Activated CD4-positive, alpha-beta T cell treated with anti-CD3 and anti-CD28 coated beads, Interleukin-2, amount 10 ng/mL, durations not matched to agents 24 days and 14 days (primary cell): ENCODE data around the gene RAB24. TPM values are rescaled to one million over a fixed set of nuclear protein-coding genes. Genes with fewer than 3 reads are reported as not detected.

Experiments used
- DNase-seq: peaks from one replicate; pipeline ENCODE4 v3.0.0; 2022
- H3K27ac Mint-ChIP-seq: one replicate; pipeline ENCODE4 v1.8.0; 2022; ENCODE audit warnings: mild to moderate bottlenecking, mixed read lengths
- H3K27me3 Mint-ChIP-seq: one replicate; pipeline ENCODE4 v1.8.0; 2022; ENCODE audit warnings: mixed read lengths
- H3K36me3 Mint-ChIP-seq: one replicate; pipeline ENCODE4 v1.8.0; 2022; ENCODE audit warnings: low read depth, mild to moderate bottlenecking, mixed read lengths
- H3K4me1 Mint-ChIP-seq: one replicate; pipeline ENCODE4 v1.8.0; 2021; ENCODE audit warnings: mixed read lengths
- H3K4me3 Mint-ChIP-seq: one replicate; pipeline ENCODE4 v1.8.0; 2022; ENCODE audit warnings: mild to moderate bottlenecking, moderate library complexity, mixed read lengths
- H3K9me3 Mint-ChIP-seq: one replicate; pipeline ENCODE4 v1.8.0; 2021; ENCODE audit warnings: mixed read lengths
- intact Hi-C: fragments of 100-400 bp; cut with micrococcal nuclease; formaldehyde crosslinking; loops from one replicate; pipeline ENCODE4 v1.15.1; 2023
- total RNA-seq: library from RNA; stranded (reverse); gene quantifications from 2 replicates; pipeline ENCODE4 v1.2.3, GENCODE V29; 2022

RAB24 gene
- total RNA-seq, 1 donor from 2014 or later, result 18.3 TPM

DNA sequence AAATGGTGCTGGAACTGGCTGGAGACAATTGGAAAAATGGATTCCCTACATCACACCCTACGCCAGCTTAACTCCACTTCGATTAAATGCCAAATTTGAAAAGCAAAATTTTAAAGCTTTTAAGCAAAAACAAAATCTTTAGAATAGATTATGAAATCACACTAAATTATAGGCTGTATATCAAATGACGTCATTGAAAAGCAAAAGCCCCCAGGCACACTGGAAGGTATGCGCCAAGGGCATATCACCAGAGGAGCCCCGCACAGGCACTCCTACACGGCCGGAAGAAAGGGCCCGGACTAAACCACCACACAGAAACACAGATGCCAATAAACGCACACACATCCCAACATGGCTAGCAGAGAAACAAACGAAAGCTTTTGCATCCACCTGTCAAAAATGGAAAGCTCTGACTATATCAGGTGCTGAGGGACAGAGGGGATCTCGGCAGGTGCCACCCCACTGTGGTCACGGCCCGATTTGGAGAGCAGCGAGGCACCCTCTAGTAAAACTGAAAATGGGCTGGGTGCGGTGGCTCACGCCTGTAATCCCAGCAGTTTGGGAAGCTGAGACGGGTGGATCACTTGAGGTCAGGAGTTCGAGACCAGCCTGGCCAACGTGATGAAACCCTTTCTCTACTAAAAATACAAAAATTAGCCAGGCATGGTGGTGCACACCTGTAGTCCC, 25.2 kb upstream of the RAB24 start:
- peaks cover 6% of the 10 kb centered on the region for H3K4me1 Mint-ChIP-seq
- H3K27ac Mint-ChIP-seq, result no peak overlapping the region
- DNase-seq, result no peak
- H3K9me3 Mint-ChIP-seq, result no peaks in the 10 kb centered on the region
- peaks cover 20% of the 10 kb centered on the region for H3K36me3 Mint-ChIP-seq
- intact Hi-C loops, result no loop called here
- no peaks in the 10 kb centered on the region for H3K27me3 Mint-ChIP-seq
- H3K4me3 Mint-ChIP-seq, result no peak overlapping the region

DNA sequence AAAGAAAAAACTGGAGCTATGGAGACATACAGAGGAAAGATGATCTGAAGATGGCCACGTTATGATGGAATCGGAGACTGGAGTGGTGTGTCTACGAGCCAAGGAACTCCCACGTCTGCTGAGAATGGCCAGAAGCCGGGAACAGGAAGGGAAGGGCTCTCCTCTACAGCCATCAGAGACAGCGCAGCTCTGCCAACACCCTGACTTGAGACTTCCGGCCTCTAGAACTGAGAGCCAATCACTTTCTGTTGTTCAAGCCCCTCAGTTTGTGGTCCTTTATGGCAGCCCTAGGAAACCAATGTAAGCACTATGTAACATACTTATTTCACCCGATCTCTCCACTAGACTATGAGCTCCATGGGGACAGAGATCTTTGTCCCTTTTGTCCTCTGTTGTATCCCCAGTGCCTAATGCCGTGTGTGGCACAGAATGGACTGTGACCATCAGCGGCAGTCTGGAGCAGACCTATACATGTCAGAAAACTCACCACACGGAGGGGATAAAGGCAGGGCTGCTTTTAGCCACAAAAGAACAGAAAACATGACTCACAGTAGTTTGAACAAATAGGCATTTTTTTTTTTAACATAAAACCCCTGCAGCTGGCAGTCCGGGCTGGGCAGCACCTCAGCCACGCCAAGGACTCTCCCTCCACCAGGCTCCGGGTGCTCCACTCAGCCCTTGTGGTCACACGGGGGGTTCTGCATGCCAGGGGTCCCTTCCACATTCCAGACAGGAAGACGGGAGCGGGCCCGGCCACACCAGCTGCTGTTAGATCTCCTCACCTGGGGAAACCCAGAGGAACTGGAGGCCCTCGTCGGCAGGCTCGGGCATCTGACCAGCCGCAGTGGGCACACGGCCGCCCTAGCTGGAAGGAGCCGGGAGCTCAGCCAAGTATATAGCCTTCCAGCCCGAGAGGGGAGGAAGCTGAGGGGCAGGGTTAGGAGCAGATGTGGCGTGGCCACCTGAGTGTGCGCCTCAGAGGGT, 24.3 kb upstream of the RAB24 start:
- Mint-ChIP-seq H3K4me3 (no peak overlapping the region), H3K27ac (peak overlapping the region; percentile 38), H3K9me3 (no peaks in the 10 kb centered on the region), H3K36me3 (peaks cover 15% of the 10 kb centered on the region), H3K27me3 (no peaks in the 10 kb centered on the region), H3K4me1 (peaks cover 11% of the 10 kb centered on the region)
- intact Hi-C loops, result no loop called here
- no peak for DNase-seq

DNA sequence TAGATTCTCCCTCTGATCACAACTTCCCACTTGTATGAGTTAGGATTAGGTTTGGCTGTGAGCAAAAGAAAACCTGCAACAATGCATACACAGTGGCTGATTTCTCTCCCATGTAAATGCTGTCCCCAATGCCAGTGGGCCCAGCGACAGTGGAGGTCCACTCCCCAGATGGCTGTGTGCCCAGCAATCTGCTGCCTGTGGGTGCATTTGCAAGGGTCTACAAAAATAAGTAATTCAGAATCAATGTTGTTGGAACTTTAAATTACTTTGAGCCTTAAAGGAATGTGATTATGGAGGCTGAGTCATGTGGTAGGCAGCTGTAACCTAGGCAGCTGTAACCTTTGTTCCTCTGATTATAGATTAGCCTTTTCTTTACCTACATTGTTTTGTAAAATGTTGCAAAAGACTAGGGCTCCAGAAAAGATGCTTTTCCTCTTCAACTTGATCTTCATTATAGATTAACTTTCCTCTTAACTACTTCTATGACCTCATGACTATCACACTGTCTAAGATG, 22.4 kb upstream of the RAB24 start:
- Mint-ChIP-seq H3K36me3 (peaks cover 19% of the 10 kb centered on the region), H3K4me1 (peaks cover 13% of the 10 kb centered on the region), H3K27me3 (no peaks in the 10 kb centered on the region), H3K27ac (no peak overlapping the region), H3K4me3 (no peak overlapping the region), H3K9me3 (no peaks in the 10 kb centered on the region)
- intact Hi-C loops, result no loop called here
- no peak for DNase-seq

DNA sequence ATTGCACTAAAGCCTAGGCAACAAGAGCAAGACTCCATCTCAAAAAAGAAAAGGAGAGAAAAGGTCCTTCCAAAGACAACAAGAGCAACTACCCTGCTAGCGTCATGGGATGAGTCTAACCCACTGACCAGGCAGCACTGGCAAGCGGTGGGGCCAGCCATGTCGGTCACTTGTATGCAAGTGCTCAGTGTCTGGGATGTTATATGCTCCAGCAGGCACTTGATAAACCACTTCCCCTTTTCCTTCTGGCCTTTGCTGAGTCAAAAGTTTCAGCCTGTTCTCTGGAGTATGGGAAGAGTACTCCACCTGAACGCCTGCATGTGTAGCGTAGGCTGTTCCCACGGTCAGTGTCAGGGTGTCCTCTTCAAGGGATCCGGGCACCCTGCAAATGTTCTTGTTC, 17.4 kb upstream of the RAB24 start:
- Mint-ChIP-seq H3K9me3 (no peaks in the 10 kb centered on the region), H3K36me3 (peaks cover 22% of the 10 kb centered on the region), H3K4me3 (no peak overlapping the region), H3K4me1 (peaks cover 27% of the 10 kb centered on the region), H3K27me3 (no peaks in the 10 kb centered on the region), H3K27ac (no peak overlapping the region)
- intact Hi-C loops, result no loop called here
- DNase-seq, result no peak

DNA sequence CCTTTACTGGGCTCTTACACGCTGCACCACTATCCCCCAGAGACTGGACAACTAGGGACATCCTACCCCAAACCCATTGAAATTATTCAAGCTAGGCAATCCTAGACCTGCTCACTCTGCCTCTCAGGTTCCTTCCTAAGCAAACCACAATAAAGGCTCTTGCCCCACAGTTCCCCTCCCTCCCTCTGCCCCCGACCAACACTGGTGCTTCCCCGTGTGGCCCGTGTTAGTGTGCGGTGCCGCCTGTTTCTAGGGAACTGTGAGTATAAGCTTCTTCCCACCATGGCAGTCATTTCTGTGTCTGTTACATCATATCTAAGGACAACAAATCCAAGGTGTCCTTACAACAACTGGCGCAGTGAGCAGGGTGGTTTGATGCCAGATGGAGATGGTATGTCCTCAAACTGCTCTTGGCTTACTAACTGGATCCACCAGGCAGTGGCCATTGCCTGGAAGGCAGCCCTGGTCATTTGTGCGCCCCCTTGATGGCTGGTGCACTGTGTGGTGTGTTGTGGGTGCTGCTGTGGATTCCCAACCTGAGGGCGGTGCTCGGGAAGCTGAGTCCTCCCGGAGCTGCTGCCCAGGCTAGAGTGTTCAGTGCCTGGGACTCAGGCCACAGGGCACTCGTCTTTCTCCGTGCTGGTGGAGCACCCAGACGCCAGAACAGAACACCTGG, 16.5 kb upstream of the RAB24 start:
- Mint-ChIP-seq H3K9me3 (no peaks in the 10 kb centered on the region), H3K27ac (no peak overlapping the region), H3K36me3 (peaks cover 22% of the 10 kb centered on the region), H3K27me3 (no peaks in the 10 kb centered on the region), H3K4me3 (no peak overlapping the region), H3K4me1 (peaks cover 28% of the 10 kb centered on the region)
- intact Hi-C loops, result loop anchor here (2.0 kb wide), 1 partner anchor 181 kb away; no protein-coding TSS in a partner anchor
- DNase-seq, result no peak

DNA sequence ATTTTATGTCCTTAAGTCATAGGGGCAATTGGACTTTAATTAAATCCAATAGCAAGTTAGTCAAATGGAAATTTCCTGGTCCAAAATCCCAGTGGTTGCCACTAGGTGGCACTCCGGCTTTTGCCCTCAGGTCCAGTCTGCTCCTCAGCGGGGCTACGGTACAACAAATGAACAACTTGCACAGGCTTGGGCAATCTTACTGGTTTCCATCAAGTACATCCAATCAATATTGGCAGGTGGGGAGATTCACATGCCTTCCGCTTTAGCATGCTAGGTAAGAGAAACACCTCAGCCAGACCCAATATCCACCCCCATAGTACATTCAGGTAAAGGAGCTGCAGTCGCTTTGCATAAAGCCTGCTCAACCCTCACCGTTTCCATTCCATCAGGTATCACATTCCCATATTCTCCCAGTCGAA, 14.4 kb upstream of the RAB24 start:
- peaks cover 24% of the 10 kb centered on the region for H3K4me1 Mint-ChIP-seq
- peak; percentile 92 for DNase-seq
- no peaks in the 10 kb centered on the region for H3K27me3 Mint-ChIP-seq
- H3K9me3 Mint-ChIP-seq, result no peaks in the 10 kb centered on the region
- H3K4me3 Mint-ChIP-seq, result no peak overlapping the region
- intact Hi-C loops, result loop anchor here (1.0 to 2.0 kb wide), 3 partner anchors 72 to 183 kb away; no protein-coding TSS in a partner anchor
- no peak overlapping the region for H3K27ac Mint-ChIP-seq
- H3K36me3 Mint-ChIP-seq, result peaks cover 22% of the 10 kb centered on the region

DNA sequence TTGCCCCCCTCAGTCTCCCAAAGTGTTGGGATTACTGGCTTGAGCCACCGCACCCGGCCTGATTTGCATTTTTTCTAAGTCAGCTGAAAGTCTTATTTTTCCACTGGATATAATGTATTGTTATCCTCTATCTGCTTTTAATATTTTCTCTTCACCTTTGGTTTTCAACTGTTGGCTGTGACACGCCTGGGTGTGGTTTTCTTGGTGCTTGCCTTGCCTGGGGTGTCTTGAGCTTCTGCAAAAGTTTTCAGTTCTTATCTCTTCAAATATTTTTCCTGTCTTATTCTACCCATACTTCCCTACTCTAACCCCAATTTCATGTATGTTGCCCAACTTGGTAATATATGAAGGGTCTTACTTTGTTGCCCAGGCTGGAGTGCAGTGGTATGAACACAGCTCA, 12.5 kb upstream of the RAB24 start:
- peak overlapping the region; percentile 13 for H3K4me3 Mint-ChIP-seq
- DNase-seq, result no peak
- intact Hi-C loops, result no loop called here
- peaks cover 25% of the 10 kb centered on the region for H3K4me1 Mint-ChIP-seq
- H3K9me3 Mint-ChIP-seq, result no peaks in the 10 kb centered on the region
- no peaks in the 10 kb centered on the region for H3K27me3 Mint-ChIP-seq
- no peak overlapping the region for H3K27ac Mint-ChIP-seq
- peaks cover 14% of the 10 kb centered on the region for H3K36me3 Mint-ChIP-seq

DNA sequence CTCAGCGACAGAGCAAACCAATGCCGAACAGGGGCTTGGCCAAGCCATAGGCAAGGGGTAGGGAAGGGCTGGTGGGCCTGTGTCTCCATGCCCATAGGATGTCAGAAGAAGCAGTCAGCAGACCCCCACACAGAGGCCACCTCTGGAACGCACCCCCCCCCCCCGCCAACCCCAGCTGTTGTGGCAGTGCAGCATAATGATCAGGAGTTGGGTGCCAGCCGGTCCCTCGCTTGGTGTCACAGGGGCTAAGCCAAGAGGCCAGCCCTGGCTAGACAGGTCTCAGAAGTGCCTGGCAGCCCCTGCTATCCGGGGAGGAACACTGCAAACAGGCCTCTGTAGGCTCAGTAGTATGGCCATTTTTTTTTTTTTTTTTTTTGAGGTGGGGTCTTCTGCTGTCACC, 11.9 kb upstream of the RAB24 start:
- H3K36me3 Mint-ChIP-seq, result peaks cover 12% of the 10 kb centered on the region
- H3K27me3 Mint-ChIP-seq, result no peaks in the 10 kb centered on the region
- H3K4me1 Mint-ChIP-seq, result peaks cover 29% of the 10 kb centered on the region
- DNase-seq, result no peak
- no peak overlapping the region for H3K27ac Mint-ChIP-seq
- H3K9me3 Mint-ChIP-seq, result no peaks in the 10 kb centered on the region
- H3K4me3 Mint-ChIP-seq, result no peak overlapping the region
- intact Hi-C loops, result no loop called here

DNA sequence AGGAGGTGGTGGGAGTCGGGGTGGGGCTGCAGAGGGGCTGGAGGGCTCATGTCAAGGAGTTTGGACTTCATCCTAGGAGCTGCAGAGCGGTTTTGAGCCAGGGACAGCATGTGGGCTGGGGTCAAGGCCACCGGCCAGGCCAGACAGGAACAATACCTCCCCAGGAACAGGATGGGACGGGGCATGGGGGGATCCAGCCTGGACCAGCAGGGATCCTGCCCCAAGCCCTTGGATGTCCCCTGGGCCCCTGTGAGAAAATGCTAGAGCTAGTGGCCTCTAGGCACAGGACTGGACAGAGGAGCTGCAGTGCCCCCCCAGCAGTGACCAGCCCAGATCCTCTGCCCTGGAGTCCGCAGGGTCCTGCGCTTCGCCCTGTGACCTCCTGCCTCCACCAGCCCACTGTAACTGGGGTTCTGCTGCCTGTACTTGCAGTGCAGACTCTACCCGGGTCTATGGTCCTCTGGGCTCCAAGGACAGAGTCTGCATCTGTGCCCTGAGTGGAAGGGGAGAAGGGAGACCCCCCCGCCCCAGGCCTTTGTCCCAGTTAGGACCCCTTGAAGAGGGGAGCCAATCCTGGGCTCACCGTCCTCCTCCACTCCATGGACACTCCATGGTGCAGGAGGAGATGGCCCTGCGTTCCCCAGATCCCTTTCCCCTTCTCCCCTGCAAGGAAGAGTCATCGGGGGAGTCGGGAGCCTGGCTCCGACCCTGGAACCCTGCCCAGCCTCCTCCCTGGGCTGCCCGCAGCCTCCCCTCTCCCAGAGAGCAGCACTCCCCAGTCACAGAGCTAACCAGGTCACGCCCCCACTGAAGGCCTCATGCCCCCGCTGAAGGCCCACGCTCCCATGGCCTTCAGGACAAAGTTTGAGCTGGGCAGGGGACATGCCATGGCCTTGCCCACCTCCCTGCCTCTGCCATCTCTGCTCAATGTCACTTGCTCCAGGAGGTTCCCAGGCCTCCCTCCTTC, 11.1 kb upstream of the RAB24 start:
- H3K4me1 Mint-ChIP-seq, result peaks cover 28% of the 10 kb centered on the region
- no peak for DNase-seq
- intact Hi-C loops, result no loop called here
- H3K4me3 Mint-ChIP-seq, result no peak overlapping the region
- no peaks in the 10 kb centered on the region for H3K9me3 Mint-ChIP-seq
- H3K27me3 Mint-ChIP-seq, result no peaks in the 10 kb centered on the region
- H3K27ac Mint-ChIP-seq, result no peak overlapping the region
- H3K36me3 Mint-ChIP-seq, result peaks cover 6% of the 10 kb centered on the region

DNA sequence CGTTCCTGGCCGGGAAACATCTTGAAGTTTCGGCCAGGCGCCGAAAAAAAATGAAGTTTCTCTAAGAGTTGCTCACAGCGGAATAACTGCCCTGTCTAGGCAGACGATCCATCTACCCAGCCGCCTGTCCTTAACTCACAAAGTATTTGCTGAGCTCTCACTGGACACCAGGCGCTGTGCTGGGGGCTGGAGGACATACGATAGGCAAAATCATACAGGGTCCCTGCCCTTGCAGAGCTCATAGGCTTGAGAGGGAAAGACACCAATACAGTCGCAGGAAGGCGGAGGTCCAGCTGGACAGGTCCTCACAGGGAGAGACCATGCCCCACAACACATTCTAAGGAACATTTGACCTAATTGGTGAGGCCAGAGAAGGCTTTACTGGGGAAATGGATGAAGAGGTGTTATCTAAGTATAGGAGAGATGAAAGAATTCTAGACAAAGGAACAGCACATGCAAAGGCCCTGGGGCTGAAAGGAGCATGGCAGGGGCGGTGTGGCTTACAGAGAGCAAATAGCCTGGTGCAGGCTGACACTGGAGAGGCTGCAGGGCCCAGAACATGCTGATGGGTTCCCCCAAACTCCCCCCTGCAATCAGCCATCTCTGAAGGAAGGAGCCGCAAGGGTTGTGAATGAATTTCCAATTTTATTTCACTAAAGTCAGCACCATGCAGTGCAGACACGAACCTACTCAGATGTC, 10.2 kb upstream of the RAB24 start:
- Mint-ChIP-seq H3K4me3 (no peak overlapping the region), H3K4me1 (peaks cover 35% of the 10 kb centered on the region), H3K27ac (no peak overlapping the region)

DNA sequence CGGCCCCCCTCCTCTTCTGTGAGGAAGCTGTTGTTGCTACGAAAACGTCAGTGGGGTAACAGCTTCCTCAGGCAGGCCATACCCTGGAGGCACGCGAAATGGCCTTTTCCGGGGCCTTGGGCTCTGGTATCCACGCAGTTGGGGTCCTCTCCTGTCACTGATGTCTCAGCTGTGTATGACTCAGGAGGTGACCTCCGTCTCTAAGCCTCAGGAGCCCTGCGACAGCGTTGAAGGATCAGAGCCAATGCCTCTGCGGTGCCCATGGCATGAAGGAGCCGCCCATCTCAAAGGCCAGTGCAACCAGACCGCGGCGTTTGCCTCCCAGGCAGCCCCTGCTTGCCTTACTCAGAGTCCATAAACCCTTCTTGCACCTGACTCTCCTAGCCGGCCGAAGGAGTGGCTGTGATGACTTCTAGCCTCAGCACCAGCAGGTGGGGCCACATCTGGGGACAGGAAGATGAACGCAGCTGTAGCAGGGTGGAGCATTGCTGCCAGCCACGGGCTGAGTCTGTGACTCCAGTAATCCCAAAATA, 9.2 kb upstream of the RAB24 start:
- intact Hi-C loops, result loop anchor here (1.0 kb wide), 2 partner anchors 9 to 39 kb away; partner anchors contain the start of genes LMAN2, PRELID1 and RAB24
- peak; percentile 87 for DNase-seq
- Mint-ChIP-seq H3K36me3 (peaks cover 4% of the 10 kb centered on the region), H3K27me3 (no peaks in the 10 kb centered on the region), H3K4me3 (peak overlapping the region; percentile 85), H3K4me1 (peaks cover 30% of the 10 kb centered on the region), H3K9me3 (no peaks in the 10 kb centered on the region), H3K27ac (peak overlapping the region; percentile 93)

More for the DNA sequence above, 10.2 kb upstream of the RAB24 start:
- no peaks in the 10 kb centered on the region for H3K27me3 Mint-ChIP-seq
- intact Hi-C loops, result no loop called here
- H3K36me3 Mint-ChIP-seq, result peaks cover 6% of the 10 kb centered on the region
- no peak for DNase-seq
- no peaks in the 10 kb centered on the region for H3K9me3 Mint-ChIP-seq
